Measurements from ENCODE around the gene UTP11.

UTP11 gene

GRCh38 chr1:38003261-38004250, 9.0 kb upstream of the UTP11 start:
- DNase-seq: no peak

- no peak for DNase-seq
Measured at GRCh38 chr1:38004284-38005108, 8.0 kb upstream of the UTP11 start.

- no peak for DNase-seq
Measured at GRCh38 chr1:38005195-38006007, 7.1 kb upstream of the UTP11 start, which contains the start of gene FHL3. Gene FHL3, minus strand, starts transcription at chr1:38005514. Its CDS starts 6,102 bp downstream, at chr1:37999412.

- DNase-seq: no peak
Measured at GRCh38 chr1:38006008-38006828, 6.3 kb upstream of the UTP11 start.

- DNase-seq: no peak
Measured at GRCh38 chr1:38009088-38009840, 3.3 kb upstream of the UTP11 start.

- no peak for DNase-seq
Measured at GRCh38 chr1:38009841-38010180, 2.7 kb upstream of the UTP11 start.

- DNase-seq: no peak
Measured at GRCh38 chr1:38013227-38013622, 691 bp downstream of the UTP11 start.

- no peak for DNase-seq
Measured at GRCh38 chr1:38014171-38014570, 1.6 kb downstream of the UTP11 start.

GRCh38 chr1:38014724-38015424, 2.3 kb downstream of the UTP11 start:
- DNase-seq: no peak

- no peak for DNase-seq
Measured at GRCh38 chr1:38015978-38016725, 3.6 kb downstream of the UTP11 start.

GRCh38 chr1:38018864-38019343, 6.4 kb downstream of the UTP11 start:
- no peak for DNase-seq

GRCh38 chr1:38020396-38020795, 7.9 kb downstream of the UTP11 start:
- DNase-seq: no peak

GRCh38 chr1:38021969-38022368, 9.4 kb downstream of the UTP11 start:
- DNase-seq: no peak

- no peak for DNase-seq
Measured at GRCh38 chr1:38022810-38023209, 10.3 kb downstream of the UTP11 start.

- no peak for DNase-seq
Measured at GRCh38 chr1:38025233-38025632, 12.7 kb downstream of the UTP11 start.

GRCh38 chr1:38025664-38026063, 13.1 kb downstream of the UTP11 start:
- DNase-seq: no peak

GRCh38 chr1:38026592-38027200, 14.2 kb downstream of the UTP11 start:
- peak; percentile 21 for DNase-seq

GRCh38 chr1:38027201-38028104, 14.9 kb downstream of the UTP11 start:
- DNase-seq: no peak
